ENCODE results near the gene ADAP1.
"Not testable (repeated sequence)": the region's sequence is repeated elsewhere in the genome, so short reads cannot be mapped to it uniquely, and the experiment has no call there.

ADAP1 gene, protein sequence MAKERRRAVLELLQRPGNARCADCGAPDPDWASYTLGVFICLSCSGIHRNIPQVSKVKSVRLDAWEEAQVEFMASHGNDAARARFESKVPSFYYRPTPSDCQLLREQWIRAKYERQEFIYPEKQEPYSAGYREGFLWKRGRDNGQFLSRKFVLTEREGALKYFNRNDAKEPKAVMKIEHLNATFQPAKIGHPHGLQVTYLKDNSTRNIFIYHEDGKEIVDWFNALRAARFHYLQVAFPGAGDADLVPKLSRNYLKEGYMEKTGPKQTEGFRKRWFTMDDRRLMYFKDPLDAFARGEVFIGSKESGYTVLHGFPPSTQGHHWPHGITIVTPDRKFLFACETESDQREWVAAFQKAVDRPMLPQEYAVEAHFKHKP

DNA sequence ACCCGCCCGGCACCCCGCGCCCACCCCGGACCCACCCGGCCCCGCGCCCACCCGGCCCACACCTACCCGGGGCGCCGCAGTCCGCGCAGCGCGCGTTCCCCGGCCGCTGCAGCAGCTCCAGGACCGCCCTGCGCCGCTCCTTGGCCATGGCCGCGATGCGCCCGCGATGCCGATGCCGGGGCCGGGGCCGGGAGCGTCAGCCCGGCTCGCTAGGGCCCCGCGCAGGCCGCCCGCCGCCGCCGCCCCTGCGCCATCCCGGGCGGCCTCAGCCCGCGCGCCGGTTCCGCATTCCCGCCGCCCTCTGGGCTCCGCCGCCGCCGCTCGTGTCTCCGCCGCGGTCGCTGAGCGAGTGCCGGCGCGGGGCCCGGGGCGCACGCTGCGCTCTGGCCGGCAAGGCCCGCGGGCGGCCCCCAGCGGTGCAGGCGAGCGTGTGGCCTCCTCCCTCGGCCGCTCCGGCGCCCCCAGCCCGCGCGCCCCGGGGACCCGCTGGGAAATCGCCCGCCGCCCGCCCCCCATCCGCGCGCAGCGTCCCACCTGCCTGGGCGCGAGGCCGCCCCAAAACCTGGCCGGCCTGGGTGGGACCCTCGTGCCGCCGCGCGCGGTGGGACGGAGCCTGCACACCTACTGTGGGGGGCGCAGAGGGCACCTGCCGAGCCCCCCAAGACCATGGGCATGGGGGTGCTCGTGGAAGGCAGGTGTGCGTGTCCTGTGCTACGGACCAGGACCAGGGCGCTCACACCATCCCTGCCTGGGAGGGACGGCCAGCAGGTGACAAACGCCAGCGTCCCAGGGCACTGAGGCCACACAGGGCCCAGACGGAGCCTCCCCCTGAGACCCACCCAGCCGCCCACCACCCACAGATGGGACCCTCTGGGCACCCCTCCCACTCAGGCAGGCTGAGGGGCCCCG lies at the start of gene ADAP1:
ADAP1 (minus strand) TSS at position 351 of the 909 bp plus-strand sequence; CDS start at position 148, 203 bp downstream.
- DNase-seq = peak; percentile 69

DNA sequence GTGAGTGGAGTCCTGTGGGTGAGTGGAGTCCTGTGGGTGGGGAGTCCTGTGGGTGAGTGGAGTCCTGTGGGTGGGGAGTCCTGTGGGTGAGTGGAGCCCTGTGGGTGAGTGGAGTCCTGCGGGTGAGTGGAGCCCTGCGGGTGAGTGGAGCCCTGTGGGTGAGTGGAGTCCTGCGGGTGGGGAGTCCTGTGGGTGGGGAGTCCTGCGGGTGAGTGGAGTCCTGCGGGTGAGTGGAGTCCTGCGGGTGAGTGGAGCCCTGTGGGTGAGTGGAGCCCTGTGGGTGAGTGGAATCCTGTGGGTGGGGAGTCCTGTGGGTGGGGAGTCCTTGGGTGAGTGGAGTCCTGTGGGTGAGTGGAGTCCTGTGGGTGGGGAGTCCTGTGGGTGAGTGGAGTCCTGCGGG lies 48.0 kb upstream of the ADAP1 start:
- not testable (repeated sequence) for DNase-seq

- DNase-seq = not testable (repeated sequence)
Observed at GRCh38 chr7:1002026-1002425, 47.5 kb upstream of the ADAP1 start.

DNA sequence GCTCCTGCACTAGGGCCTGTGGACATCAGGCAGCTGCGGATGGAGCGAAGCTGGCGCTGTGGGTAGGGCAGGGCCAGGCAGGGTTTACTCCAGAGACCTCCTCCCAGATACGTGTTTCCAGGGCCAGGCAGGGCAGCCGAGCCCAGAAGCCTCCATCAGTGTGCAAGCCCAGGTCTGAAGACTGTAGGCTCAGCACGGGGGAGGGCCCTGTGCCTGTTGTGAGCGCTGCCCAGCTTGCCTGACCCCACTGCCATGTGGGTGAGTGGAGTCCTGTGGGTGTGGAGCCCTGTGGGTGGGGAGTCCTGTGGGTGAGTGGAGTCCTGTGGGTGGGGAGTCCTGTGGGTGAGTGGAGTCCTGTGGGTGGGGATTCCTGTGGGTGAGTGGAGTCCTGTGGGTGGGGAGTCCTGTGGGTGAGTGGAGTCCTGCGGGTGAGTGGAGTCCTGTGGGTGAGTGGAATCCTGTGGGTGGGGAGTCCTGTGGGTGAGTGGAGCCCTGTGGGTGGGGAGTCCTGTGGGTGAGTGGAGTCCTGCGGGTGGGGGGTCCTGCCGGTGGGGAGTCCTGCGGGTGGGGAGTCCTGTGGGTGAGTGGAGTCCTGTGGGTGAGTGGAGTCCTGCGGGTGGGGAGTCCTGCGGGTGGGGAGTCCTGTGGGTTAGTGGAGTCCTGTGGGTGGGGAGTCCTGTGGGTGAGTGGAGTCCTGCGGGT lies 46.7 kb upstream of the ADAP1 start:
- DNase-seq = not testable (repeated sequence)

GRCh38 chr7:999941-1000935 lies 45.8 kb upstream of the ADAP1 start:
- DNase-seq = no peak

DNA sequence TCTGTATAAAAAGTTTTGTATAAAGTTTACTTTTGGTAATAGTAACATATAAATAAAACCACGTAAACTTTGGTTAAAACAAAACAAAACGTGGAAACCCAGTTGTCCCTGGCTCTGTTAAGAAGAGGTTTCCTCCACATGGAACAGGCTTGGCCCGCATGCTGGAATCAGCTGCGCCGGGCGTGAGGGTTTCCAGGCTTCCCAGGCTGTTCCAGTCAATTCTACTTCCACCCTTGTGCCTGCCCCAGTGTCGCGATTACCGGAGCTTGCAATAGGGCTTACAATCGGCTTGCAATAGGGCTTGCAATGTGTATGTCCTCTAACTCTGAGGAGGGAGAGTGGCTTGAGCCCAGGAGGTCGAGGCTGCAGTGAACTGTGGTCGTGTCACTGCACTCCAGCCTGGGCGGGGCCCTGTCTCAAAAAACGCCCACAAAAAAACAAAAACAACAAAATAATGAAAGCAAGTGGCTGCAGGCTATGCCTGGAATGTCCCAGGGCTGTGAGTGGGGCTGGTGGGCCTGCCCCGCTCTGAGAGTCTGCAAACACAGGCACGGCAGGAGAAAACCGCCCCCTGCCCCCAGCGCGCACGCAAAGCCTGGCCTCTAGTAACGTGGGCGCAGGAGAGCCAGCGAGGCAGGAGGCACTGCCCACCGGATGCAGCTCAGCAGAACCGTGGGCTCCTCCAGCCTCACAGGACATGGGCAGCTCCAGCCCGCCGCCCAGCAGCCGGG lies 44.8 kb upstream of the ADAP1 start:
- no peak for DNase-seq

- no peak for DNase-seq
Observed at GRCh38 chr7:997404-998395, 43.2 kb upstream of the ADAP1 start.

DNA sequence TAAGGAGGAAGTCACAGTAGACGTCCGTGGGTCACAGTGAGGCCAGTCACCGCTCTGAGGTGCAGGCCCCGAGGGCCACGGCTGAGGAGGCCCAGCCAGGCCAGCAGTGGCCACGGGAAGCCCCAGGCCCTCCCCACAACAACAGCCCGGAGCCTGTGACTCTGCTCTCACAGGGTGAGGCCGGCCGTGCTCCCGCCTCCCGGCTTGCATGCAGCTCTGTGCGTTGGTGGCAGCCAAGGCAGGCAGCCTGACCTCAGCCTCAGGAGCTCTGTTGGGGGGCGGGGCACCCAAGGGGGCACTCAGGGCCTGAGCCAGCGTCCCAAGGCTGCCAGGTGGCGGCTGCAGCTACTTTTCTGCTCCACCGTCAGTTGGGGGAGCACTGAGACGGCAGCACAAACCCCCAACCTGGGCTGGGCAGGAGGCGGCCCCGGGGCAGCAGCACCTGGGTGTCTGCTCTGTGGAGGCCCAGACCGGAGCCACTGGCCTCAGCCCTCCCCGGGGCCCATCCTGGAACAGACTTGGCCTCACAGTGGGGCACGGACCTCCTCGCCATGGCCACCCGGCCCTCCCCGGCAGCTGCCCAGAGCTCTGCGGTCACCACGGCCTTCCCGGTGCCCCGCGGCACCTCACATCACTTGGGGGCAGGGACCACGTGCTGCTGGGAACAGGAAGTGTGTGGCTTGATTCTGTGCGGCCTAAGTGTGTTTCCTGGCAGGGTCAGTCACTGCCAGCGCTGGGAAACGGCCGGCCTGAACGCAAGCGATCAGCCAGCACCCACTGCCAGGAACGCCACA lies 41.8 kb upstream of the ADAP1 start:
- no peak for DNase-seq

DNA sequence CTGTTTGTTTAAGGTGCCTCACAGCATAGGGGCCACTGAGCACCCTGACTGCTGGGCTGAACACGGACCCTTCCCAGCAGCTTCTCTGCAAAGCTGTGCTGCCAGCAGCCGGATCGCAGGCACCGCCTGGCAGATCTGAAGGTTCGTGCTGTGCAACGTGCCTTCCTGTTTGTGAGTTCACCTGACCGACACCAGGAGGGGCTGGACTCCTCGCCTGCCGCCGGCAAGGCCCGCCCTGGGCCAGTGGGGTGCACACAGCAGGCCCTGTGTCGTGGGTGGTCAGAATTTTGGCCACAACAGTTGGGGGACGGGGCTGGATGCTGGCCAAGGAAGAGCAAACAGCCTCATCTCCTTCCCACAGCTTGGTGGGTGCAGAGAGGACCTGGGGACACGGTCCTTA lies 41.1 kb upstream of the ADAP1 start:
- DNase-seq = no peak

- no peak for DNase-seq
Observed at GRCh38 chr7:994592-995308, 40.3 kb upstream of the ADAP1 start.

- peak; percentile 94 for DNase-seq
Observed at GRCh38 chr7:992709-993607, 38.5 kb upstream of the ADAP1 start.

- no peak for DNase-seq
Observed at GRCh38 chr7:991729-992656, 37.5 kb upstream of the ADAP1 start.

DNA sequence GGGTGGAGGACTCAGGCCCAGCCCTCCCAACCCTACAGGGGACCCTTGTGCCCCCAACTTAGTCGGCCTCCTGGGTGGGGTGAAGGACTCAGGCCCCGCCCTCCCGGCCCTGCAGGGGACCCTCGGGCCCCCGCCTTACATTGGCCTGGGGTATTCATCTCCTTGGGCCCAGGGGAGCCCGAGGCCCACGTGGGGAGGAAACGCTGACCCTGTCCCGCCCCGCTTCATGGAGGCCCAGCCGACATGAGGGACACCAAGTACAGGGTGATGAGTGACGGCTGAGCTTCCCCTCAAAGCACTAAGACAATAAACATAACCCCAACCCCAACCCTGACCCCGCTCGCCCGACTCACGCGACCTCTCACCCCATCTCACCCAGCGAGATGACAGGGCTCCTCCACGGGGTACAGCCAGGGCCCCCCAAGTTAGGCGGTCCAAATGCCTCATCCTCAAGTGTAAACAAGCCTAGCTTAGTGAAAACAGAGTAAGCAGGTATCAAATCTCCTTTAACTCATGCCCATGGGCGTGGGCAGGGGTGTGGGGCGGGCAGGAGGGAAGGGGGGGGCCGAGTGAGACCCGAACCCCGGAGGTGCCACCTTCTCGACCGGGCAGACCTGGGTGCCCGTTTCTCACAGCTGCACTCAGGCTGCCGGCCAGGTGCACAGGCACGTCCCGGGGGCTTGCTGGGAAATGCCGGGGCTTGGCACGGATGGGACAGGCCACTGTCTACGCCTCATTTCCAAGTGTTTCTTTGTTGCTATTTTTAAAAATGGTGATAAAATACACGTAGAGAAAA lies 36.7 kb upstream of the ADAP1 start:
- DNase-seq = no peak

DNA sequence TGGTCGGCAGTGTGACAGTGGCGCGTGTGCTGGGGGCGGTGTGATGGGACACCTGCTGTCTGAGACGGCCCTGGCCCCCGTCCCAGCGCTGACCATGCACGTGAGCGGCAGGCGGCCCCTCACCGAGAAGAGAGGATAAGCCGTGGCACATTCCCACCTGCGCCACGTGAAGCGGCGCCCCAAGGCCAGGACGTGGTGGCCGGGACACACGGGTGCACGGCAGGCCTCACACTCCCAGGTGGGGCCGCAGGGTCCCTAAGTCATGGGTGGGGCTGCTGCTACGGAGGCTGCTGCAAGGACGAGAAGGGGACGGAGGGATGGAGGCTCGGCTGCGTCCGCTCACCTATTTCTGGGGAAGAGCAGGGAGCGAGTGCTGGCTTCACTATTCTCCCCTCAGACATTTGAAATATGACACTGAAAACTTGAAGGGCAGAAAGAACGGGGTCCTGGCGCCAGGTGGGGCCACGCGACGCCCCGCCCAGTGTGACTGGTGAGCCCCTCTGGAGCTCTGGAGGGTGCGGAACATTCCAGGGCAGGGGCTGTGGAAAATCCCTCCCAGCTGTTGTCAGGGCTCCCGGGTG lies 36.0 kb upstream of the ADAP1 start:
- no peak for DNase-seq
